Measurements from ENCODE around the gene TMEM156. TPM values are rescaled to one million over a fixed set of nuclear protein-coding genes. Genes with fewer than 3 reads are reported as not detected.

Gene TMEM156
- total and polyA plus RNA-seq, 10 of the 15 experiments (the other 5 are each of a cell fraction or from before 2014, with no cell fraction given) = 20.8 to 48.3 (median 32.7) TPM

- POLR2A ChIA-PET = no interaction called here
- H3K4me3 ChIP-seq = no peak overlapping the region
- no peak overlapping the region for H3K9ac ChIP-seq (ENCODE audit: control insufficient read depth, insufficient read depth, low read length)
- intact Hi-C loops (cut with micrococcal nuclease; ENCODE audit: unreplicated experiment) (no loop called here), in situ Hi-C loops (cut with MboI) (no loop called here)
- no peaks in the 10 kb centered on the region for H3K27me3 ChIP-seq (replicated peaks in 1 of 2; ENCODE audit: control insufficient read depth in 2 of 2, insufficient read depth in 2 of 2, low read length in 1 of 2)
- CTCF ChIA-PET = no interaction called here
- H3K9me3 ChIP-seq (replicated peaks; ENCODE audit: control insufficient read depth, insufficient read depth, low read length) = no peaks in the 10 kb centered on the region
- DNase-seq (ENCODE audit: low read depth, low spot score) (no peak), FAIRE-seq (no peak), ATAC-seq (no peak)
- BruUV-seq (replicated peaks) = no TSS peak
- WGBS (ENCODE audit: insufficient coverage, insufficient replicate concordance, low lambda C conversion rate, missing lambda C conversion rate) = 97% methylated on average over 2 of the region's 2 CpGs
- SMC1A ChIA-PET (ENCODE audit: uncharacterized antibody, unreplicated experiment) = no interaction called here
- no peak for TF ChIP-seq RFX5 (IDR thresholded peaks at IDR 0.05; ENCODE audit: low read depth, low read length)
- no peaks in the 10 kb centered on the region for H3K79me2 ChIP-seq (ENCODE audit: control insufficient read depth, insufficient read depth, low read length)
- H3K4me2 ChIP-seq (ENCODE audit: control insufficient read depth, insufficient read depth) = no peak overlapping the region
- RAD21 ChIA-PET (ENCODE audit: unreplicated experiment) = interaction anchor here (0.9 kb wide), 1 partner anchor 167 kb away, joined by 3 read pairs; no protein-coding TSS in a partner anchor
- H4K20me1 ChIP-seq (ENCODE audit: control insufficient read depth, insufficient read depth) = no peaks in the 10 kb centered on the region
- no peak overlapping the region for H2AFZ ChIP-seq (ENCODE audit: control insufficient read depth, low read depth, low read length)
- H3K4me1 ChIP-seq (ENCODE audit: control insufficient read depth, insufficient read depth, low read length) = no peaks in the 10 kb centered on the region
- H3K36me3 ChIP-seq (ENCODE audit: control insufficient read depth in 2 of 2, insufficient read depth in 2 of 2, low read length in 1 of 2) = no peaks in the 10 kb centered on the region
- no peak overlapping the region for H3K27ac ChIP-seq (ENCODE audit: control insufficient read depth, insufficient read depth)
Observed at GRCh38 chr4:39078829-39079228, 46.6 kb upstream of the TMEM156 start.

GRCh38 chr4:39068907-39069306 is 36.7 kb upstream of the TMEM156 start:
- no peak for ATAC-seq
- in situ Hi-C loops (cut with MboI) = no loop called here
- SMC1A ChIA-PET (ENCODE audit: uncharacterized antibody, unreplicated experiment) = interaction anchor here (0.7 kb wide), 1 partner anchor 15 kb away, joined by 6 read pairs; no protein-coding TSS in a partner anchor

More at GRCh38 chr4:39068907-39069306, 36.7 kb upstream of the TMEM156 start:
- 98% methylated on average over 3 of the region's 3 CpGs for WGBS (ENCODE audit: insufficient coverage, insufficient replicate concordance, low lambda C conversion rate, missing lambda C conversion rate)
- Histone ChIP-seq H3K4me3 (no peak overlapping the region), H3K9me3 (replicated peaks; ENCODE audit: control insufficient read depth, insufficient read depth, low read length) (no peaks in the 10 kb centered on the region), H3K36me3 (ENCODE audit: control insufficient read depth in 2 of 2, insufficient read depth in 2 of 2, low read length in 1 of 2) (no peaks in the 10 kb centered on the region), H4K20me1 (ENCODE audit: control insufficient read depth, insufficient read depth) (no peaks in the 10 kb centered on the region), H3K4me2 (ENCODE audit: control insufficient read depth, insufficient read depth) (no peak overlapping the region), H3K4me1 (ENCODE audit: control insufficient read depth, insufficient read depth, low read length) (no peaks in the 10 kb centered on the region), H3K79me2 (ENCODE audit: control insufficient read depth, insufficient read depth, low read length) (peaks cover 6% of the 10 kb centered on the region), H2AFZ (ENCODE audit: control insufficient read depth, low read depth, low read length) (no peak overlapping the region), H3K27me3 (replicated peaks in 1 of 2; ENCODE audit: control insufficient read depth in 2 of 2, insufficient read depth in 2 of 2, low read length in 1 of 2) (no peaks in the 10 kb centered on the region), H3K9ac (ENCODE audit: control insufficient read depth, insufficient read depth, low read length) (no peak overlapping the region), H3K27ac (ENCODE audit: control insufficient read depth, insufficient read depth) (no peak overlapping the region)
- CTCF ChIA-PET = interaction anchor here (0.6 to 1.1 kb wide), 3 partner anchors 15 to 355 kb away, joined by 3 read pairs; no protein-coding TSS in a partner anchor
- intact Hi-C loops (cut with micrococcal nuclease; ENCODE audit: unreplicated experiment) = no loop called here
- RAD21 ChIA-PET (ENCODE audit: unreplicated experiment) = no interaction called here
- FAIRE-seq (no peak), DNase-seq (ENCODE audit: low read depth, low spot score) (no peak)
- TF ChIP-seq, protein P1, sequence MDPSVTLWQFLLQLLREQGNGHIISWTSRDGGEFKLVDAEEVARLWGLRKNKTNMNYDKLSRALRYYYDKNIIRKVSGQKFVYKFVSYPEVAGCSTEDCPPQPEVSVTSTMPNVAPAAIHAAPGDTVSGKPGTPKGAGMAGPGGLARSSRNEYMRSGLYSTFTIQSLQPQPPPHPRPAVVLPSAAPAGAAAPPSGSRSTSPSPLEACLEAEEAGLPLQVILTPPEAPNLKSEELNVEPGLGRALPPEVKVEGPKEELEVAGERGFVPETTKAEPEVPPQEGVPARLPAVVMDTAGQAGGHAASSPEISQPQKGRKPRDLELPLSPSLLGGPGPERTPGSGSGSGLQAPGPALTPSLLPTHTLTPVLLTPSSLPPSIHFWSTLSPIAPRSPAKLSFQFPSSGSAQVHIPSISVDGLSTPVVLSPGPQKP (IDR thresholded peaks at IDR 0.05; ENCODE audit: low read depth, low read length) = no peak
- TF ChIP-seq CEBPB (IDR thresholded peaks at IDR 0.05; ENCODE audit: borderline replicate concordance in 1 of 2, low read depth in 2 of 2, low read length in 2 of 2) = no peak
- TF ChIP-seq ZNF24 (IDR thresholded peaks at IDR 0.05) = no peak
- TF ChIP-seq, protein P2, sequence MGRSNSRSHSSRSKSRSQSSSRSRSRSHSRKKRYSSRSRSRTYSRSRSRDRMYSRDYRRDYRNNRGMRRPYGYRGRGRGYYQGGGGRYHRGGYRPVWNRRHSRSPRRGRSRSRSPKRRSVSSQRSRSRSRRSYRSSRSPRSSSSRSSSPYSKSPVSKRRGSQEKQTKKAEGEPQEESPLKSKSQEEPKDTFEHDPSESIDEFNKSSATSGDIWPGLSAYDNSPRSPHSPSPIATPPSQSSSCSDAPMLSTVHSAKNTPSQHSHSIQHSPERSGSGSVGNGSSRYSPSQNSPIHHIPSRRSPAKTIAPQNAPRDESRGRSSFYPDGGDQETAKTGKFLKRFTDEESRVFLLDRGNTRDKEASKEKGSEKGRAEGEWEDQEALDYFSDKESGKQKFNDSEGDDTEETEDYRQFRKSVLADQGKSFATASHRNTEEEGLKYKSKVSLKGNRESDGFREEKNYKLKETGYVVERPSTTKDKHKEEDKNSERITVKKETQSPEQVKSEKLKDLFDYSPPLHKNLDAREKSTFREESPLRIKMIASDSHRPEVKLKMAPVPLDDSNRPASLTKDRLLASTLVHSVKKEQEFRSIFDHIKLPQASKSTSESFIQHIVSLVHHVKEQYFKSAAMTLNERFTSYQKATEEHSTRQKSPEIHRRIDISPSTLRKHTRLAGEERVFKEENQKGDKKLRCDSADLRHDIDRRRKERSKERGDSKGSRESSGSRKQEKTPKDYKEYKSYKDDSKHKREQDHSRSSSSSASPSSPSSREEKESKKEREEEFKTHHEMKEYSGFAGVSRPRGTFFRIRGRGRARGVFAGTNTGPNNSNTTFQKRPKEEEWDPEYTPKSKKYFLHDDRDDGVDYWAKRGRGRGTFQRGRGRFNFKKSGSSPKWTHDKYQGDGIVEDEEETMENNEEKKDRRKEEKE (IDR thresholded peaks at IDR 0.05) = no peak
- TF ChIP-seq BRCA1 (IDR thresholded peaks at IDR 0.05; ENCODE audit: low read depth, low read length) = no peak
- no peak for TF ChIP-seq RELA (IDR thresholded peaks at IDR 0.05; ENCODE audit: borderline replicate concordance, partially characterized antibody)
- TF ChIP-seq, protein P3, sequence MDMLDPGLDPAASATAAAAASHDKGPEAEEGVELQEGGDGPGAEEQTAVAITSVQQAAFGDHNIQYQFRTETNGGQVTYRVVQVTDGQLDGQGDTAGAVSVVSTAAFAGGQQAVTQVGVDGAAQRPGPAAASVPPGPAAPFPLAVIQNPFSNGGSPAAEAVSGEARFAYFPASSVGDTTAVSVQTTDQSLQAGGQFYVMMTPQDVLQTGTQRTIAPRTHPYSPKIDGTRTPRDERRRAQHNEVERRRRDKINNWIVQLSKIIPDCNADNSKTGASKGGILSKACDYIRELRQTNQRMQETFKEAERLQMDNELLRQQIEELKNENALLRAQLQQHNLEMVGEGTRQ (IDR thresholded peaks at IDR 0.05; ENCODE audit: borderline replicate concordance, low read depth, low read length) = no peak
- no peak for TF ChIP-seq IRF4 (IDR thresholded peaks at IDR 0.05; ENCODE audit: low read depth, low read length)
- TF ChIP-seq SMAD5 (IDR thresholded peaks at IDR 0.05; ENCODE audit: low read depth) = no peak
- no peak for TF ChIP-seq ESRRA (IDR thresholded peaks at IDR 0.05; ENCODE audit: low read length)
- no peak for TF ChIP-seq CHD4 (IDR thresholded peaks at IDR 0.05)
- TF ChIP-seq RB1 (IDR thresholded peaks at IDR 0.05; ENCODE audit: borderline replicate concordance) = no peak
- POLR2A ChIA-PET = no interaction called here
- BruUV-seq (replicated peaks) = no TSS peak

Measured in GM12878 (cell line).